Stimulated activated naive B cell treated with anti-CD40 and anti-IgM and Interleukin-4, amounts not matched to agents 10 μg/mL and 1 μg/mL and 100 μg/mL, for 72 hours (primary cell): ENCODE data around the gene DRAP1.
A peak's percentile ranks its signal among the peaks of the same experiment; 100 is the strongest.

Experiments
- ATAC-seq, 2 donors: fragments of 150-1000 bp; cut with Tn5 transposase; replicated peaks; 2 replicates each; pipeline ENCODE4 v1.10.0; 2021; ENCODE audit warnings: moderate library complexity in 1 of 2
- DNase-seq: peaks from one replicate; pipeline ENCODE4 v3.0.0; 2021
- H3K27ac Mint-ChIP-seq: one replicate; pipeline ENCODE4 v1.8.0; 2022; ENCODE audit warnings: mild to moderate bottlenecking, mixed read lengths
- H3K27me3 Mint-ChIP-seq, 2 donors: one replicate each; pipeline ENCODE4 v1.8.0; 2022; ENCODE audit warnings: mixed read lengths in 2 of 2
- H3K36me3 Mint-ChIP-seq, 2 donors: one replicate each; pipeline ENCODE4 v1.8.0; 2022; ENCODE audit warnings: mixed read lengths in 2 of 2, mild to moderate bottlenecking in 1 of 2
- H3K4me1 Mint-ChIP-seq, 2 donors: one replicate each; pipeline ENCODE4 v1.8.0; 2022; ENCODE audit warnings: mixed read lengths in 2 of 2, mild to moderate bottlenecking in 1 of 2
- H3K4me3 Mint-ChIP-seq, 2 donors: one replicate each; pipeline ENCODE4 v1.8.0; 2022; ENCODE audit warnings: mild to moderate bottlenecking in 2 of 2, mixed read lengths in 2 of 2, moderate library complexity in 1 of 2
- H3K9me3 Mint-ChIP-seq, 2 donors: one replicate each; pipeline ENCODE4 v1.8.0; 2022; ENCODE audit warnings: mixed read lengths in 2 of 2, mild to moderate bottlenecking in 1 of 2

The DRAP1 gene

GRCh38 chr11:65921876-65922275 is 2.6 kb downstream of the DRAP1 start:
- Mint-ChIP-seq H3K36me3 (peaks cover 26 to 34% of the 10 kb centered on the region in 2 donors), H3K4me3 (no peak overlapping the region)

GRCh38 chr11:65922565-65922964 is 3.3 kb downstream of the DRAP1 start:
- no peak overlapping the region for H3K27ac Mint-ChIP-seq
- peaks cover 13 to 35% of the 10 kb centered on the region in 2 donors for H3K4me1 Mint-ChIP-seq
- H3K36me3 Mint-ChIP-seq = peaks cover 23 to 30% of the 10 kb centered on the region in 2 donors
- DNase-seq (no peak), ATAC-seq (no peak)
- no peak overlapping the region for H3K4me3 Mint-ChIP-seq
- no peaks in the 10 kb centered on the region for H3K9me3 Mint-ChIP-seq
- no peaks in the 10 kb centered on the region for H3K27me3 Mint-ChIP-seq

More at GRCh38 chr11:65921876-65922275, 2.6 kb downstream of the DRAP1 start:
- ATAC-seq (no peak), DNase-seq (no peak)
- H3K27me3 Mint-ChIP-seq = no peaks in the 10 kb centered on the region
- peak overlapping the region; percentile 42 for H3K27ac Mint-ChIP-seq
- H3K9me3 Mint-ChIP-seq = no peaks in the 10 kb centered on the region
- H3K4me1 Mint-ChIP-seq = peaks cover 15 to 33% of the 10 kb centered on the region in 2 donors

GRCh38 chr11:65925397-65925796 is 6.2 kb downstream of the DRAP1 start:
- Mint-ChIP-seq H3K4me3 (no peak overlapping the region), H3K9me3 (no peaks in the 10 kb centered on the region), H3K27ac (no peak overlapping the region), H3K4me1 (peaks cover 22 to 45% of the 10 kb centered on the region in 2 donors), H3K27me3 (no peaks in the 10 kb centered on the region), H3K36me3 (peaks cover 19 to 22% of the 10 kb centered on the region in 2 donors)
- ATAC-seq (no peak), DNase-seq (no peak)

GRCh38 chr11:65927904-65928397 is 8.7 kb downstream of the DRAP1 start:
- Mint-ChIP-seq H3K4me1 (peaks cover 21 to 36% of the 10 kb centered on the region in 2 donors), H3K36me3 (peaks cover 4 to 8% of the 10 kb centered on the region in 2 donors), H3K4me3 (peak overlapping the region; percentile 79 to 87), H3K27me3 (no peaks in the 10 kb centered on the region), H3K9me3 (no peaks in the 10 kb centered on the region), H3K27ac (peak overlapping the region; percentile 96)
- DNase-seq (peak; percentile 39), ATAC-seq (peak; percentile 91 to 92)

- no peaks in the 10 kb centered on the region for H3K9me3 Mint-ChIP-seq
- ATAC-seq = peak; percentile 16 to 19
- peaks cover 21 to 36% of the 10 kb centered on the region in 2 donors for H3K4me1 Mint-ChIP-seq
- H3K27ac Mint-ChIP-seq = peak overlapping the region; percentile 96
- H3K36me3 Mint-ChIP-seq = peaks cover 2 to 7% of the 10 kb centered on the region in 2 donors
- peak overlapping the region; percentile 79 to 87 for H3K4me3 Mint-ChIP-seq
- no peak for DNase-seq
- no peaks in the 10 kb centered on the region for H3K27me3 Mint-ChIP-seq
Measured at GRCh38 chr11:65928667-65929066, 9.4 kb downstream of the DRAP1 start.

GRCh38 chr11:65931773-65932557 is 12.7 kb downstream of the DRAP1 start:
- Mint-ChIP-seq H3K4me1 (peaks cover 21 to 34% of the 10 kb centered on the region in 2 donors), H3K9me3 (no peaks in the 10 kb centered on the region), H3K27ac (no peak overlapping the region), H3K27me3 (peaks cover 0 to under 1% of the 10 kb centered on the region in 2 donors), H3K4me3 (no peak overlapping the region), H3K36me3 (no peaks in the 10 kb centered on the region)
- DNase-seq = no peak
- no peak for ATAC-seq

GRCh38 chr11:65932558-65932919 is 13.3 kb downstream of the DRAP1 start:
- H3K4me3 Mint-ChIP-seq = no peak overlapping the region
- no peak overlapping the region for H3K27ac Mint-ChIP-seq
- no peaks in the 10 kb centered on the region for H3K36me3 Mint-ChIP-seq
- DNase-seq = no peak
- ATAC-seq = no peak
- no peaks in the 10 kb centered on the region for H3K9me3 Mint-ChIP-seq
- peaks cover 18 to 28% of the 10 kb centered on the region in 2 donors for H3K4me1 Mint-ChIP-seq
- H3K27me3 Mint-ChIP-seq = peaks cover 0 to 6% of the 10 kb centered on the region in 2 donors

GRCh38 chr11:65934014-65934413 is 14.8 kb downstream of the DRAP1 start:
- peaks cover 0 to 11% of the 10 kb centered on the region in 2 donors for H3K27me3 Mint-ChIP-seq
- H3K27ac Mint-ChIP-seq = no peak overlapping the region
- no peaks in the 10 kb centered on the region for H3K9me3 Mint-ChIP-seq
- H3K4me3 Mint-ChIP-seq = no peak overlapping the region
- no peak for ATAC-seq
- DNase-seq = no peak
- peaks cover 4 to 14% of the 10 kb centered on the region in 2 donors for H3K4me1 Mint-ChIP-seq
- no peaks in the 10 kb centered on the region for H3K36me3 Mint-ChIP-seq

- DNase-seq = no peak
- Mint-ChIP-seq H3K4me3 (no peak overlapping the region), H3K27me3 (peaks cover 0 to 11% of the 10 kb centered on the region in 2 donors), H3K9me3 (no peaks in the 10 kb centered on the region), H3K27ac (no peak overlapping the region), H3K36me3 (no peaks in the 10 kb centered on the region), H3K4me1 (peaks cover 14 to 15% of the 10 kb centered on the region in 2 donors)
- ATAC-seq = no peak
Measured at GRCh38 chr11:65937766-65938165, 18.5 kb downstream of the DRAP1 start.

GRCh38 chr11:65941720-65942310 is 22.6 kb downstream of the DRAP1 start:
- H3K27ac Mint-ChIP-seq = peak overlapping the region; percentile 79
- ATAC-seq = no peak

GRCh38 chr11:65942531-65942930 is 23.3 kb downstream of the DRAP1 start:
- H3K9me3 Mint-ChIP-seq = no peaks in the 10 kb centered on the region
- no peaks in the 10 kb centered on the region for H3K36me3 Mint-ChIP-seq
- no peak for ATAC-seq
- DNase-seq = no peak
- peaks cover 14 to 15% of the 10 kb centered on the region in 2 donors for H3K4me1 Mint-ChIP-seq
- H3K4me3 Mint-ChIP-seq = no peak overlapping the region
- peak overlapping the region; percentile 25 for H3K27ac Mint-ChIP-seq
- peaks cover 4 to 10% of the 10 kb centered on the region in 2 donors for H3K27me3 Mint-ChIP-seq

More at GRCh38 chr11:65941720-65942310, 22.6 kb downstream of the DRAP1 start:
- Mint-ChIP-seq H3K9me3 (no peaks in the 10 kb centered on the region), H3K4me1 (peaks cover 14 to 15% of the 10 kb centered on the region in 2 donors), H3K27me3 (peaks cover 0 to 11% of the 10 kb centered on the region in 2 donors), H3K4me3 (peak overlapping the region; percentile 26 to 40), H3K36me3 (no peaks in the 10 kb centered on the region)
- DNase-seq = no peak

GRCh38 chr11:65944191-65944590 is 25.0 kb downstream of the DRAP1 start:
- H3K9me3 Mint-ChIP-seq = no peaks in the 10 kb centered on the region
- no peak overlapping the region for H3K27ac Mint-ChIP-seq
- H3K4me1 Mint-ChIP-seq = peaks cover 14 to 15% of the 10 kb centered on the region in 2 donors
- no peak overlapping the region for H3K4me3 Mint-ChIP-seq
- DNase-seq (no peak), ATAC-seq (no peak)
- no peaks in the 10 kb centered on the region for H3K36me3 Mint-ChIP-seq
- H3K27me3 Mint-ChIP-seq = peaks cover 5 to 13% of the 10 kb centered on the region in 2 donors

GRCh38 chr11:65944767-65945166 is 25.5 kb downstream of the DRAP1 start:
- no peaks in the 10 kb centered on the region for H3K9me3 Mint-ChIP-seq
- no peak overlapping the region for H3K27ac Mint-ChIP-seq
- H3K36me3 Mint-ChIP-seq = no peaks in the 10 kb centered on the region
- peaks cover 5 to 13% of the 10 kb centered on the region in 2 donors for H3K27me3 Mint-ChIP-seq
- peaks cover 14 to 15% of the 10 kb centered on the region in 2 donors for H3K4me1 Mint-ChIP-seq
- no peak overlapping the region for H3K4me3 Mint-ChIP-seq
- ATAC-seq (no peak), DNase-seq (no peak)

- H3K27me3 Mint-ChIP-seq = peaks cover 5 to 13% of the 10 kb centered on the region in 2 donors
- no peak for ATAC-seq
- no peak for DNase-seq
- H3K9me3 Mint-ChIP-seq = no peaks in the 10 kb centered on the region
- no peak within 1 kb of the TSS for H3K4me3 Mint-ChIP-seq
- H3K27ac Mint-ChIP-seq = no peak within 1 kb of the TSS
- H3K36me3 Mint-ChIP-seq = no peaks in the 10 kb centered on the region
- H3K4me1 Mint-ChIP-seq = peaks cover 11 to 14% of the 10 kb centered on the region in 2 donors
Measured at GRCh38 chr11:65945430-65945911, 26.2 kb downstream of the DRAP1 start, which contains the start of gene TSGA10IP. Gene TSGA10IP, plus strand, starts transcription at chr11:65945480. Its CDS starts 196 bp downstream, at chr11:65945676.
